Mammary epithelial cell (primary cell): Measurements from ENCODE around the gene ASMT.
"Not testable (repeated sequence)": the region's sequence is repeated elsewhere in the genome, so short reads cannot be mapped to it uniquely, and the experiment has no call there.

Source experiments
- CTCF ChIP-seq, 2 donors: IDR thresholded peaks in 1 of 2; conservative IDR thresholded peaks in 1 of 2; 2 replicates each; pipeline ENCODE4 v1.5.1; 2011 to 2012; ENCODE audit warnings: inconsistent platforms in 2 of 2, low read length in 2 of 2, mild to moderate bottlenecking in 2 of 2, control low read depth in 1 of 2, low read depth in 1 of 2; ENCODE audit not compliant: insufficient read depth in 1 of 2; ENCODE audit errors: extremely low read depth in 1 of 2
- EZH2 ChIP-seq: IDR thresholded peaks from 2 replicates; pipeline ENCODE4 v1.6.1; 2012; ENCODE audit warnings: low read length, inconsistent platforms, borderline replicate concordance

DNA sequence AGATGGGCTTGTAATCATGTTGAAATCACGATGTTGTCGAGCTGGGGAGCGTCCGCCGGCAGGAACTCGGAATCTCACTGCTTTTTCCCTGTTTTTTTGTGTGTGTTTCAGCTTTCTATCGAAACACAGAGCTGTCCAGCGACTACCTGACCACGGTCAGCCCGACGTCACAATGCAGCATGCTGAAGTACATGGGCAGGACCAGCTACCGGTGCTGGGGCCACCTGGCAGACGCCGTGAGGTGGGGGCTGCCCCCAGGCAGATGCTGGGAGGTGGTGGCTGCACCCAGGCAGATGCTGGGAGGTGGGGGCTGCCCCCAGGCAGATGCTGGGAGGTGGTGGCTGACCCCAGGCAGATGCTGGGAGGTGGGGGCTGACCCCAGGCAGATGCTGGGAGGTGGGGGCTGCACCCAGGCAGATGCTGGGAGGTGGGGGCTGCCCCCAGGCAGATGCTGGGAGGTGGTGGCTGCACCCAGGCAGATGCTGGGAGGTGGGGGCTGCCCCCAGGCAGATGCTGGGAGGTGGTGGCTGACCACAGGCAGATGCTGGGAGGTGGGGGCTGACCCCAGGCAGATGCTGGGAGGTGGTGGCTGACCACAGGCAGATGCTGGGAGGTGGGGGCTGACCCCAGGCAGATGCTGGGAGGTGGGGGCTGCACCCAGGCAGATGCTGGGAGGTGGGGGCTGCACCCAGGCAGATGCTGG, 9.4 kb downstream of the ASMT start:
- not testable (repeated sequence) for TF ChIP-seq CTCF (conservative IDR thresholded peaks at IDR 0.05 in 1 of 2, IDR thresholded peaks at IDR 0.05 in 1 of 2; ENCODE audit: extremely low read depth in 1 of 2, insufficient read depth in 1 of 2, low read depth in 1 of 2, low read length in 2 of 2); EZH2
